GM21737 (cell line): Measurements from ENCODE around the gene DNAJC16.
"Not testable (repeated sequence)": the region's sequence is repeated elsewhere in the genome, so short reads cannot be mapped to it uniquely, and the experiment has no call there.

Experiments used
- ATAC-seq: cut with Tn5 transposase; IDR thresholded peaks from one replicate; pipeline ENCODE4 v1.9.1; 2021; ENCODE audit warnings: mild to moderate bottlenecking, moderate library complexity; ENCODE audit not compliant: unreplicated experiment

DNAJC16 gene

DNA sequence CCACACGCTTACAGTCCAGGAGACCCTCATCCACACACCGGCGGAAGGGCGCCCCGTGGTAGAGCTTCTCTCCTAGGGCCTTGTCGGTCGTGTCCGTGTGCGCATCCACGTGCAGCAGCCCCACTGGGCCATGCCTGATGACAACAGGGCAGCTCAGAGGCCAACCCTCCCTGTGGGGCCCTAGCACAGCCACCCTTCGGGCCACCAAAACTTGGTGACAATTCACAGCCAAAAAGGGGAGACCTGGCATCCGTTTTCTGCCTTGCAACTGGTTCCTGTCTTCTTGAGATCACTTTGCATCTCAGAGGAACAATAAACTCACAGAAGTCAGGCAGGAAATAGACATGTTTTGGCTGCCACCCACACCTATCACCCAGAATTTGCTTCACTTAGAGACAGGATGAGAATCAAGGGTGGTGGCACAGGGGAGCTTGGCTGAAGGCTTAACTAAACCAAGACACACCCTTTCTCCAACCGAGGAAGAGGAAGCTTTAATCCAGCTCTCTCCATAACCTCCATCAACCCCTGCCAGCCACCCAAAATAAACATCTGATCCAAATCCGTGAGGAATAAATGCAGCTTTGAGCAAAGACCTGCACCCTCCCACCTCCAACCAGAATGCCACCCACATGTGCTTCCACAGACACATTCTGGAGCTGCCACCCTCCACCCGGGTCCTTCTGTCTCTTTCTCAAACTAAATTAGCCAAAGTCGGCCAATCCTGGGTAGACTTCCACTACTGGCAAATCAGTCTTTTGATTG, 52.5 kb downstream of the DNAJC16 start:
- ATAC-seq, result no peak

DNA sequence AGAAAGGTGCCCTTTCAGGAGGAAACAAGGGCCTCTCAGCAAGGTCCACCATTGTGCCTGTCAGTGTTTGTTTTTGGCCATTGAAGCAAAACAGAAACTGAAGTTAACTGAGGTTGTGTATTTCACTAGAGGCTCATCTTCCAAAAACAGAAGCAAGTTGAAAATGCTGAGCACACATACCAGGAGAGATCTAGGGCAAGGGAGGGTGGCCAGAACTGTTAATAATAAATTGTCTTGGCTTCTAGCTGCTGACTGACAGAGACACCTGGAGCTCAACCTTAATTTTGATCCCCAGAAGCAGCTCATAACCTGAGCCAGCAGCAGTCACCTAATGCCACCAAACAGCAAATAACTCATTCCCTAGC, 53.0 kb downstream of the DNAJC16 start:
- ATAC-seq, result no peak

GRCh38 chr1:15583016-15583706, 56.5 kb downstream of the DNAJC16 start:
- no peak for ATAC-seq

DNA sequence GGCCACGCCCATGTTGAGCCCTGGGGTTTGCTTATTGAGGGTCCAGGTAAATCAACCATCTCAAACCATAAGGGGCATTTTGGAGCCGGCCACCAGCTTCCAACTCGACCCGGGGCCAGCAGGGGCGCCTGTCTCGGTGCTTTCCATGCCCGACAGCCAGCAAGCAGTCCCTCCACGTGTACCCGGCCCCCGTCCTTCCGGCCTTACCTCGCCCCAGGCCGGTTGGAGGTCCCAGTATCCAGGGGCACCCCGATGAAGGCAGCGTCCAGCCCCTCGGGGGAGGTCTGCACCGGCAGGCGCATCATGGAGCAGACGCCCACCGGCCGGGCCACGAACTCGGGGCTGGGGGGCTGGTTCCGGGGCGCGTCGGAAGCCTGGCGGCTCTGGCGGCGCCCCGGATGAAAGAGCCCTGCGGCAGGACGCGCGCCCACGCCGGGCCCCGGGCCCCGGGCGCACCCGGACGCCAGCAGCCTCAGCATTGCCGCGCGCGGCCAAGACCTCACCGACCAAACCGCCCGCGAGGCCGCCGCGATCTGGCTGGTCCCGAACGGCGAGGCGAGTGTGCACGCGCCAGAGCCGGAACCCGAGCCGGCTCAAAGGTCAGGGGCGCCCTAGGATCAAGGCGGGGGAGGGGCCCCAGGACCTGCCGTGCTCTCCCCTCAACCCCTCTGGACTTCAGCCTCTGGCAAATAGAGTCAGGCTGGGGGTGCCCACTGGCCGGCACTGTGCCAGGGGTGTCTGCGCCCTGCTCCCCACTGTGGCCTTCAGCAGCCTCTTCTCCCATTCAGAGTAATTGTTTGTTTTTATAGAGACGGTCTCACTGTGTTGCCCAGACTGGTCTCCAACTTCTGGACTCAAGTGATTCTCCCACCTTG, 58.1 kb downstream of the DNAJC16 start, which contains the start of gene AGMAT:
Gene AGMAT, minus strand, starts transcription at position 563 of the 875 bp plus-strand sequence. Its CDS starts 84 bp downstream, at position 479.
- ATAC-seq, result no peak

- ATAC-seq, result no peak
Measured at GRCh38 chr1:15592285-15592684, 65.6 kb downstream of the DNAJC16 start.

DNA sequence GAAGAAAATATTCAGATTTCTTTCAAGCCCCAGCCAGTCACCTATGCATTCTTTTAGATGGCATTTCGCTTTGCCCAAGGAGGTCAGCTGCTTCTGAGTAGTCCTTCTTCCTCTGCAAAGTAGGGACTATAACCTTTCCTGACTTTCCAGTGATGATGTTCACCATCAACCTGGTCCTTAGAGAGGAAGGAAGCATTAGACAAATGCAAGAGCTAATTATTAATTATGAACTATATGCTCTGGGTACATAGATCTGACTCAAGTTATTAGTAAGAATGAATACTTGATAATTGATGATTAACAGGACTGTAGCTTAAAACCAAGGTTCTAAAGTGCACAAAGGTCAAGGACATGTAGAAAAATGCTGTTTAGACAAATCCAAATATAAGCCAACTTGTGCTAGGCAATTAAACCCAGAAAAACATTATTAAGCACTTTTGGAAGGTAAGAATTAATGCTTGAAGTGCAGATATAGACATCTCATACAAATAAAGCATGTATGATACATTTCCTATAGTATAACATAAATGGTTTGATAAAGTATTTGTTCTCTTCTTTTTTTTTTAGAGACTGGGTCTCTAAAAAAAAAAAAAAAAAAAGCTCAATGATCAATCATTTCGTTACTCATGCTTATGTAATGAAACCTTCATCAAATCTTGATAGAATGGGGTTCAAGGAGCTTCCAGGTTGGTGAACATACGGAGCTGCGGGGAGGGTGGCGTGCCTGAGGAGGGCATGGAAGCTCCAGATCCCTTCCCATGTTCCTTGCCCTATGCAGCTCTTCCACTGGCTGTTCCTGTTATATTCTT, 69.4 kb downstream of the DNAJC16 start:
- no peak for ATAC-seq

DNA sequence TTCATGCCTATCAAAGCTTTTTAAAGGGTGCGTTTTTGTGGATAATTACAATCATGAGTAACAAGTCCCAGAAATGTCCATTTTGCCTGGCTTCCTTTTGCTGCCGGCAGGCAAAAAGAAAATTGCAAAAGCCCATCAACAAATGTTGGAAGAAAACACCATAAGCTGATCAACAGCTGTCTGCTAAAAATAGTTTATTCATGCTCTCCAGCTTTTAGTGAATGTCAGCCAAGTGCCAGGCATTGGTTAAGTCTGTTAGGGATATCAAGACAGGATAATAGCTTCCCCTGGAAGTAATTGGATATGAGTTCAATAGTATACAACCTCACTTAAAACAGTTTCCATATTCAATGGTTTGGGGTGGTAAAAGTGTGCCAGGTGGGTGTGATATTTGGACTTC, 71.8 kb downstream of the DNAJC16 start:
- ATAC-seq, result no peak

DNA sequence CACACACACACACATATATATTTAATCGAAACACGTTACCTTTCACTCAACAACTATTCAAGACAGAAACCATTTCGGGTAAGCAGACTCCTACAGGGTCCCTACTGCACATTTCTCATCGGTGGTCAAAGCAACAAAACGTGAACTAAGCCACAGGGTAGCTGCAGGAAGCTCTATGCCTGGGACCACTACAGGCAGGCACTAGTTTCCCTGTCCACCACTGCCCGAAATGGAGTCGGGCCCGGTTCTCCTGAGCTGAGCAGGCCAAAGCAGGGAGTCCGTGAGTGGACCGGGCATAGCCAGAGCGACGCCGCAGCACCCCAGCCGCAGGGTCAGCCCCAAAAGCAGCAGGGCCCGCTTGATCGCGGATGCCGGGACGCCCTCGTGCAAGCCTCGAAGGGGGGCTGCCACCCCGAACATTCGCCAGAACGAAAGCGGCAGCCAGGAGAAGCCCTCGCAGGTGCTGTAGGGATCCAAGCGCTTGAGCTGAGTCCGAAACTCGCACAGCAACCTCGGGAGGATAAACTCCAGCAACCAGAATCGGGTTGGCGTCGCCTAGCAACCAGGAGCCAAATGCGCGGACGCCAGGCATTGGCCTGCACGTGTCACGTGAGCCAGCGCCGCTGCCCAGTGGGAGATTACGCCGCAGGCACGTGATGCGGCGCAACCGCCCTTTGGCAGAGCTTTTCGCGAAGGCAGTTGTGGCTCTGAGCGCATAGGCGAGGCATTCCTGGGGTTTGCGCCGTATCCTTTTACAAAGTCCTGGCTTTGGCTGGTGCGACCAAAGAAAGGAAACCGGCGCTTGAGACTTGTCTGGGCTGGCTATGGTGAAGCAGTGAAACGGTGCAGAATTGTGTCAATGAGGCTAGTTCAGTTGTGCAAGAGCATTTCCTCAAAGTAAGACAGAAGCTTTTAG, 76.7 kb downstream of the DNAJC16 start:
- peak; percentile 83 for ATAC-seq

DNA sequence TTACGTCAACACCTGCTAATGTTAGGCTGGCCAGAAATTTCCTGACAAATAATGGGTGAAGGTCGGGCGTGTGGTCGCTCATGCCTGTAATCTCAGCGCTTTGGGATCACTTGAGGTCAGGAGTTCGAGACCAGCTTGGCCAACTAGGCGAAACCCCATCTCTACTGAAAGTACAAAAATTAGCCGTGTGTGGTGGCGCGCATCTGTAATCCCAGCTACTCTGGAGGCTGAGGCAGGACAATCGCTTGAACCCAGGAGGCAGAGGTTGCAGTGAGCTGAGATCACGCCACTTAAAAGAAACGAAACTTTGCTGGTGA, 77.3 kb downstream of the DNAJC16 start:
- not testable (repeated sequence) for ATAC-seq

GRCh38 chr1:15604400-15604799, 77.8 kb downstream of the DNAJC16 start:
- ATAC-seq, result not testable (repeated sequence)

DNA sequence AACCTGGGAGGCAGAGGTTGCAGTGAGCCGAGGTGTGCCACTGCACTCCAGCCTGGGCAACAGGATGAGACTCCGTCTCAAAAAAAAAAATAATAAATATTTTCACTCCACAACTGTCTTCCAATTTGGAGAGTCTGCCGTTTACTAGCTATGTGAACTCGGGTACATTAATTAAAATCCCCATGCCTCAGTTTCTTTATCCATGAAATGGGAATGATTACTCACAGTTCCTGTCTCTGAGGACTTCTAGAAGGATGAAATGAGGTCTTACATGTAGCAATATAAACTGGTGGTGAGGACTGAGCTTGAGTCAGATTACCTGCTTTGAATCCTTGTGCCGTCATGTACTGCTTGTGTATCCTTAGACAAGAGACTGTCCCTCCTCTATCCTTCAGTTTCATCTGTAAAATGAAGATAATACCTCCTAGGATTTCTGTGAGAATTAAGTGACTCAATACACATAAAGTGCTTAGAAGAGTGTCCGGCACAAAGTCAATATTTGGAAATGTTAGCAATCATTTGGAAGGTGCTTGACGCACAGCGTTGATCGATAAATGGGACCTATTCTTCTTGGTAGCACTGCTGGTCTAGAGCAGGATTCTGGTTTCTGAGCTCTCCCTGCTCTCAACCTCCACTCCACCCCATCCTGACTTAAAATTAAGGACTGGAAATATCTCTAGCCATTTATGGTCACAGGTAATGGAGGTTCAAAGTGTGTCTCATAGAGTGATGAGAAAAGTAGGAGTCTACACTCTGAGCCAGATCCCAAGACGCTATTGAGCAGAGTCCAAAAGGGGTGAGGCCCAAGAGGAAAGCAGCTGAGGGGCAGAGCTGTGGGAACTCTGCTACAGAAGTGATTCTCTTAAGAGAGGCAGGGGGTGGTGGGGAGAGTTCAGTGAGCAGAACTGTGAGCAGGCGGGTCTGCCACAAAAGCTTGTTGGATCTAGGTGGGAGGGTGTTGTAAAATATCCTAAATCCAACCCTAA, 79.0 kb downstream of the DNAJC16 start:
- ATAC-seq, result no peak

- no peak for ATAC-seq
Measured at GRCh38 chr1:15609631-15610030, 83.0 kb downstream of the DNAJC16 start.

DNA sequence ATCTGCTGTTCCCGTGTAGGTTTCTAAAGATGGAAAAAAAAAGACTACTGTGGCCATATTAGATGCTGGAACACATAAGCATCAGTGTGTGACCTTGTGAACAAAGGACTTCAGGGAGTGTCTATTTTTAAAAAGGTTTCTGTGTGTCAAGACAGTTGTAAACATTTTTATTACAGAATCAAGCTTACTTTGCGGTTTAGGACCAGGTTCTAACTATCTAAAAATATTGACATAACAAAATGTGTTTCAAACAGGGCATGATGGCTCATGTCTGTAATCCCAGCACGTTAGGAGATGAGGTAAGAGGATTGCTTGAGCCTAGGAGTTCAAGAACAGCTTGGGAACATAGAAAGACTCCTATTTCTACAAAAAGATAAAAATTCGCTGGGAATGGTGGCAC, 83.5 kb downstream of the DNAJC16 start:
- no peak for ATAC-seq

- ATAC-seq, result peak; percentile 2
Measured at GRCh38 chr1:15616373-15617172, 89.9 kb downstream of the DNAJC16 start.

DNA sequence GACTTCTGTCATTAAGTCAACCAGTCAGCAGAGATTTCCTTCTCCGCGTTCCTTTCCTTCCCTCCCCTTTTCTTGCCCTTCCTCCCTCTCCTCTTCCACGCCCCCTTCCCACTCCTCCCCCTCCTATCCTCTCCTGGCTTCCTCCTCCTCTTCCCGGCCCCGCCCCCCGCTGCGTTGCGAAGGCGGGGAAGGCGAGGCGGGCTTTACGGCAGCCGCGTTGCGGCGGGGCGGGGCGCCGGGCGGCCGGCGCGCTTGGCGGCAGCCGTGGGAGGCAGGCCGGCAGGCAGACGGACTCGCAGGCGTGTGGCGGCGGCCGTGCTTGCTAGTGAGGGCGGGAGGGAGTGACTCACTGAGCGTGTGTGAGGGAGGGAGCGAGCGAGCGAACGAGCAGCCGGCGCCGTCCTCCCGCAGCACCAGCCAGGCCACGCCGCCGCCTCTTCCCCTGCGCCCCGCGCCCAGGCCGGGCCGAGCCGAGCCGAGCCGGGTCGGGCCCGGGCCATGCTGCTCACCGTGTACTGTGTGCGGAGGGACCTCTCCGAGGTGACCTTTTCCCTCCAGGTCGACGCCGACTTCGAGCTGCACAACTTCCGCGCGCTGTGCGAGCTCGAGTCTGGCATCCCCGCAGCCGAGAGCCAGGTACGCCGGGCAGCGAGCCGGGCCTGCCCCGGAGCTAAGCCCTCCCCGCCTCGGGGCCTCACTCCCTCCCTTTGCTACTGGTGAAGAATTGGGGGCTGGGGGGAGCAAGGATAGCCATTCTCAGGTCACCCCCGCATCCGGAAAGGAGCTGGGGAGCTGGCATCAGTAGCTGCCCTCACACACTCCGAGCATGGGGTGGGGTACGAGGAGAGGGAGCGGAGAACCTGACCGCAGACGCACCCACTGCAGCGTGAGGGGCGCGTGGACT, 90.8 kb downstream of the DNAJC16 start, which contains the start of gene DDI2:
Gene DDI2, plus strand, starts transcription at position 286 of the 904 bp plus-strand sequence. Its CDS starts 213 bp downstream, at position 499.
- ATAC-seq, result peak; percentile 72

DNA sequence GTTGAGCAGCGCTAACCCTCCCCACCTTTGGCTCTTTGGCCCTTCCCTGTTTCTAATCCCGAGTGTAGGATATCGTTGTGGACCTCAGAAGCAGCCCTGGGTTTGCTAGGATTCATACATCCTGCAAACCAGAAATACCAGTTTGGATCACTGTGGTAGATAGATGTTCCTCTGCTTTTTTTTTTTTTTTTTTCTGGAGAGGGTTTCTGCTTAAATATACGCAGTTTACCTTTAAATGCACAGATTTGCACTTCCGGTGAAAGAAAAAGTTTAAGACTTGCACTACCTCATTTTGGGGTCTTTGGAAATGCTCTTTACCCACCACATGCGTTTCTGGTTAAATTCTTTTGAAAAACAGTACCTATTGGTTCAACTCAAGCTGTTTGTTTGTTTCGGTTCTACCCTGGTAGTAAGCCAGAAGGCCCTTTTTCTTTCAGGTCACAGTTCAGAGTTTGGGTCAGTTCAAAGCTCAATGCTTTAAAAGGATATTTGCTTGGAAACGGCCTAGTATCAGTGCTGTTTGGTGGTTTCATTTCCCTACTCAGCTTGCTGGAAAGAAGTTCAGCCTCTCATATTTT, 91.5 kb downstream of the DNAJC16 start:
- ATAC-seq, result no peak
